K562 (cell line): ENCODE results near the gene SPAG7. TPM values are rescaled to one million over a fixed set of nuclear protein-coding genes. Genes with fewer than 3 reads are reported as not detected.
A peak's percentile ranks its signal among the peaks of the same experiment; 100 is the strongest.

Source experiments
- BRD4 ChIP-seq: fragments of 200-600 bp; sonication (generic); IDR thresholded peaks from 2 replicates; pipeline ENCODE4 v1.6.1; 2017; ENCODE audit warnings: inconsistent platforms
- CAMTA2 ChIP-seq: fragments of 250-450 bp; sonication (Bioruptor Pico); conservative IDR thresholded peaks from 2 replicates; pipeline ENCODE4 v1.5.1; 2022
- CTCF ChIP-seq, 3 experiments: IDR thresholded peaks in 2 of 3; conservative IDR thresholded peaks in 1 of 3; 2 replicates each; pipeline ENCODE4 v1.5.1; 2011 to 2012; ENCODE audit warnings: low read length in 3 of 3, mild to moderate bottlenecking in 3 of 3, control low read depth in 2 of 3, improper control_type of control experiment in 1 of 3, inconsistent platforms in 1 of 3, low read depth in 1 of 3, mixed read lengths in 1 of 3, moderate library complexity in 1 of 3; ENCODE audit not compliant: insufficient read depth in 2 of 3
- E2F6 ChIP-seq, 2 experiments: IDR thresholded peaks; 2 replicates each; pipeline ENCODE4 v1.6.1; 2011; ENCODE audit warnings: borderline replicate concordance in 1 of 2, control low read depth in 1 of 2, low read depth in 1 of 2, low read length in 1 of 2, mild to moderate bottlenecking in 1 of 2, mixed read lengths in 1 of 2, moderate library complexity in 1 of 2; ENCODE audit not compliant: insufficient read depth in 1 of 2, insufficient read length in 1 of 2, poor library complexity in 1 of 2, severe bottlenecking in 1 of 2; ENCODE audit errors: extremely low read depth in 1 of 2
- GTF2A2 ChIP-seq: IDR thresholded peaks from 2 replicates; pipeline ENCODE4 v1.6.1; 2016; ENCODE audit warnings: mild to moderate bottlenecking, missing genetic modification characterization, missing compliant biosample characterization
- REST ChIP-seq, 2 experiments: fragments of 450-650 bp; formaldehyde crosslinking in 1 of 2; IDR thresholded peaks; 2 replicates each; pipeline versions ENCODE4 v1.4.0 to v1.6.1; 2014 to 2020; ENCODE audit warnings: mild to moderate bottlenecking in 2 of 2, borderline replicate concordance in 1 of 2, low read depth in 1 of 2
- SIN3A ChIP-seq, 2 experiments: fragments of 150-350 bp in 1 of 2; IDR thresholded peaks; 2 replicates each; pipeline ENCODE4 v1.6.1; 2011 to 2016; ENCODE audit warnings: borderline replicate concordance in 2 of 2, low read depth in 2 of 2, low read length in 2 of 2, mild to moderate bottlenecking in 2 of 2, moderate library complexity in 2 of 2; ENCODE audit not compliant: control insufficient read depth in 1 of 2
- SUPT5H ChIP-seq: fragments of 450-650 bp; IDR thresholded peaks from 2 replicates; pipeline ENCODE4 v1.6.1; 2016
- ZNF316 ChIP-seq: fragments of 450-650 bp; IDR thresholded peaks from 2 replicates; pipeline ENCODE4 v1.6.1; 2016
- ZSCAN29 ChIP-seq: fragments of 450-650 bp; IDR thresholded peaks from 2 replicates; pipeline ENCODE4 v1.6.1; 2017
- polyA plus RNA-seq, 8 experiments: library from polyadenylated mRNA; depleted of rRNA in 4 of 8; stranded (reverse) in 5 of 8; unstranded in 3 of 8; fragments of >200 nt; fragmentation: Nextera tagmentation in 2 of 8; fragmentation: Illumina TruSeq in 1 of 8; extraction: Ambion mirVana in 2 of 8; extraction: Trizol in 1 of 8; gene quantifications; 2 replicates each; pipeline versions ENCODE4 v1.2.1 to v1.2.3, GENCODE V29; 2011 to 2014; ENCODE audit warnings: inconsistent platforms in 1 of 8, missing spikeins in 1 of 8
- total RNA-seq, 7 experiments: library from RNA; depleted of rRNA in 6 of 7; stranded (reverse); fragments of >200 nt in 6 of 7; fragmentation: Illumina TruSeq in 2 of 7; extraction: Trizol in 2 of 7; gene quantifications; 2 replicates each; pipeline versions ENCODE4 v1.2.1 to v1.2.3, GENCODE V29; 2011 to 2021; ENCODE audit warnings: low replicate concordance in 1 of 7
- TF ChIP-seq, protein P1 (sequence below): sonication (generic); formaldehyde crosslinking; IDR thresholded peaks from 2 replicates; pipeline ENCODE4 v1.8.0; 2022; ENCODE audit warnings: mild to moderate bottlenecking, missing genetic modification reagents
- TF ChIP-seq, protein P2 (sequence below): sonication (generic); formaldehyde crosslinking; IDR thresholded peaks from 2 replicates; pipeline ENCODE4 v1.8.0; 2022; ENCODE audit warnings: mild to moderate bottlenecking, missing genetic modification reagents

SPAG7 gene
- total and polyA plus RNA-seq, 9 of the 15 experiments (the other 6 are each of a cell fraction or from before 2014, with no cell fraction given), result 5.6 to 53.5 (median 36.3) TPM

DNA sequence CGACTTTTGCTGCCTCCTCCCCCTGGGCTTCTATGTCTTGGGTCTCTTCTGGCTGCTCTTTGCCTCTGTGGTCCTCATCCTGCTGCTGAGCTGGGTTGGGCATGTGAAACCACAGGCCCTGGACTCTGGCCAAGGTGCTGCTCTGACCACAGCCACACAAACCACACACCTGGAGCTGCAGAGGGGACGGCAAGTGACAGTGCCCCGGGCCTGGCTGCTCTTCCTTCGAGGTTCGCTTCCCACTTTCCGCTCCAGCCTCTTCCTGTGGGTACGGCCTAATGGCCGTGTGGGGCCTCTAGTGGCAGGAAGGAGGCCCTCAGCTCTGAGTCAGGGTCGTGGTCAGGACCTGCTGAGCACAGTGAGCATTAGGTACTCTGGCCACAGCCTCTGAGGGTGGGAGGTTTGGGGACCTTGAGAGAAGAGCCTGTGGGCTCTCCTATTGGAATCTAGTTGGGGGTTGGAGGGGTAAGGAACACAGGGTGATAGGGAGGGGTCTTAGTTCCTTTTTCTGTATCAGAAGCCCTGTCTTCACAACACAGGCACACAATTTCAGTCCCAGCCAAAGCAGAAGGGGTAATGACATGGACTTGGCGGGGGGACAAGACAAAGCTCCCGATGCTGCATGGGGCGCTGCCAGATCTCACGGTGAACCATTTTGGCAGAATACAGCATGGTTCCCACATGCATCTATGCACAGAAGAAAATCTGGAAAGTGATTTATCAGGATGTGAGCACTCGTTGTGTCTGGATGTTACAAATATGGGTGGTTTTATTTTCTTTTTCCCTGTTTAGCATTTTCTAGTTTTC lies 33.2 kb downstream of the SPAG7 start (continued):
- TF ChIP-seq REST (IDR thresholded peaks at IDR 0.05; ENCODE audit: borderline replicate concordance), result peak; percentile 26; the same call in 1 of the 2 replicates
- no peak for TF ChIP-seq REST (CRISPR knock-in tag; IDR thresholded peaks at IDR 0.05; ENCODE audit: low read depth)
- TF ChIP-seq ZSCAN29, result no peak
- TF ChIP-seq, protein P1, sequence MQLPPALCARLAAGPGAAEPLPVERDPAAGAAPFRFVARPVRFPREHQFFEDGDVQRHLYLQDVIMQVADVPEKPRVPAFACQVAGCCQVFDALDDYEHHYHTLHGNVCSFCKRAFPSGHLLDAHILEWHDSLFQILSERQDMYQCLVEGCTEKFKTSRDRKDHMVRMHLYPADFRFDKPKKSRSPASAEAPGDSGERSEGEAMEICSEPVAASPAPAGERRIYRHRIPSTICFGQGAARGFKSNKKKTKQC (CRISPR knock-in tag), result no peak
- peak in 1 of 2 experiments; percentile 19 for TF ChIP-seq E2F6 (IDR thresholded peaks at IDR 0.05; ENCODE audit: borderline replicate concordance in 1 of 2, extremely low read depth in 1 of 2, insufficient read depth in 1 of 2, insufficient read length in 1 of 2, low read depth in 1 of 2, low read length in 1 of 2, poor library complexity in 1 of 2, severe bottlenecking in 1 of 2)
- no peak for TF ChIP-seq ZNF316
- TF ChIP-seq SUPT5H, result peak; percentile 45; the same call in 1 of the 2 replicates
- no peak for TF ChIP-seq SIN3A (IDR thresholded peaks at IDR 0.05; ENCODE audit: borderline replicate concordance in 2 of 2, control insufficient read depth in 1 of 2, low read depth in 2 of 2, low read length in 2 of 2)
- peak; percentile 41 to 46 (median 45); a peak in 5 of 6 replicates for TF ChIP-seq CTCF (IDR thresholded peaks at IDR 0.05 in 2 of 3, conservative IDR thresholded peaks at IDR 0.05 in 1 of 3; ENCODE audit: insufficient read depth in 2 of 3, low read depth in 1 of 3, low read length in 3 of 3)
- TF ChIP-seq GTF2A2, result no peak
- TF ChIP-seq CAMTA2 (CRISPR knock-in tag), result no peak
- TF ChIP-seq, protein P2, sequence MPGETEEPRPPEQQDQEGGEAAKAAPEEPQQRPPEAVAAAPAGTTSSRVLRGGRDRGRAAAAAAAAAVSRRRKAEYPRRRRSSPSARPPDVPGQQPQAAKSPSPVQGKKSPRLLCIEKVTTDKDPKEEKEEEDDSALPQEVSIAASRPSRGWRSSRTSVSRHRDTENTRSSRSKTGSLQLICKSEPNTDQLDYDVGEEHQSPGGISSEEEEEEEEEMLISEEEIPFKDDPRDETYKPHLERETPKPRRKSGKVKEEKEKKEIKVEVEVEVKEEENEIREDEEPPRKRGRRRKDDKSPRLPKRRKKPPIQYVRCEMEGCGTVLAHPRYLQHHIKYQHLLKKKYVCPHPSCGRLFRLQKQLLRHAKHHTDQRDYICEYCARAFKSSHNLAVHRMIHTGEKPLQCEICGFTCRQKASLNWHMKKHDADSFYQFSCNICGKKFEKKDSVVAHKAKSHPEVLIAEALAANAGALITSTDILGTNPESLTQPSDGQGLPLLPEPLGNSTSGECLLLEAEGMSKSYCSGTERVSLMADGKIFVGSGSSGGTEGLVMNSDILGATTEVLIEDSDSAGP (CRISPR knock-in tag), result no peak
- TF ChIP-seq BRD4, result no peak
